ENCODE measurements around the gene ARID1B. TPM values are rescaled to one million over a fixed set of nuclear protein-coding genes. Genes with fewer than 3 reads are reported as not detected.

Gene ARID1B
- total RNA-seq, 4 donors from 2014 or later = 87.1 to 194 (median 115) TPM

GRCh38 chr6:157020881-157021343 lies 243.7 kb downstream of the ARID1B start:
- Histone ChIP-seq H3K27ac (peak overlapping the region; percentile 98 to 100 (median 100)), H3K4me1 (peaks cover 7 to 42% (median 18%) of the 10 kb centered on the region in 4 donors), H3K4me3 (peak overlapping the region; percentile 73 to 94 (median 82)), H3K9me3 (no peaks in the 10 kb centered on the region), H3K36me3 (no peaks in the 10 kb centered on the region), H3K27me3 (no peaks in the 10 kb centered on the region)
- intact Hi-C loops (cut with DNase I; ENCODE audit: low total_unique reads) = loop anchor here (5.0 to 10.0 kb wide), 2 partner anchors 244 to 336 kb away; partner anchors contain the start of gene ARID1B
- WGBS, 2 donors (ENCODE audit: low coverage in 1 of 2) = 0 to 1% methylated on average over 10 to 35 of the region's 40 CpGs
- peak; percentile 65 for DNase-seq
- TF ChIP-seq, protein P1, sequence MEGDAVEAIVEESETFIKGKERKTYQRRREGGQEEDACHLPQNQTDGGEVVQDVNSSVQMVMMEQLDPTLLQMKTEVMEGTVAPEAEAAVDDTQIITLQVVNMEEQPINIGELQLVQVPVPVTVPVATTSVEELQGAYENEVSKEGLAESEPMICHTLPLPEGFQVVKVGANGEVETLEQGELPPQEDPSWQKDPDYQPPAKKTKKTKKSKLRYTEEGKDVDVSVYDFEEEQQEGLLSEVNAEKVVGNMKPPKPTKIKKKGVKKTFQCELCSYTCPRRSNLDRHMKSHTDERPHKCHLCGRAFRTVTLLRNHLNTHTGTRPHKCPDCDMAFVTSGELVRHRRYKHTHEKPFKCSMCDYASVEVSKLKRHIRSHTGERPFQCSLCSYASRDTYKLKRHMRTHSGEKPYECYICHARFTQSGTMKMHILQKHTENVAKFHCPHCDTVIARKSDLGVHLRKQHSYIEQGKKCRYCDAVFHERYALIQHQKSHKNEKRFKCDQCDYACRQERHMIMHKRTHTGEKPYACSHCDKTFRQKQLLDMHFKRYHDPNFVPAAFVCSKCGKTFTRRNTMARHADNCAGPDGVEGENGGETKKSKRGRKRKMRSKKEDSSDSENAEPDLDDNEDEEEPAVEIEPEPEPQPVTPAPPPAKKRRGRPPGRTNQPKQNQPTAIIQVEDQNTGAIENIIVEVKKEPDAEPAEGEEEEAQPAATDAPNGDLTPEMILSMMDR (IDR thresholded peaks at IDR 0.05) = no peak
- TF ChIP-seq POLR2AphosphoS5 (IDR thresholded peaks at IDR 0.05) (no peak), EP300 (IDR thresholded peaks at IDR 0.05; ENCODE audit: low read depth) (no peak), POLR2A (IDR thresholded peaks at IDR 0.05) (no peak)
- in situ Hi-C loops (cut with MboI; ENCODE audit: low pct_ligation_motif_present in 1 of 4, low pct_unique_long_range_greater_than_20kb in 1 of 4, low sequenced_read_pairs in 3 of 4) = loop anchor here in 2 of 4 donors (10.0 to 25.0 kb wide), 2 partner anchors 236 to 334 kb away; no protein-coding TSS in a partner anchor

GRCh38 chr6:157021344-157021992 lies 244.3 kb downstream of the ARID1B start:
- 1% methylated on average over 56 of the region's 84 CpGs; no CpG with 5 or more reads in 1 of the 2 donors for WGBS, 2 donors (ENCODE audit: low coverage in 1 of 2)
- Histone ChIP-seq H3K9me3 (no peaks in the 10 kb centered on the region), H3K27ac (peak overlapping the region; percentile 98 to 100 (median 100)), H3K36me3 (no peaks in the 10 kb centered on the region), H3K4me3 (peak overlapping the region; percentile 73 to 94 (median 82)), H3K4me1 (peaks cover 7 to 42% (median 18%) of the 10 kb centered on the region in 4 donors), H3K27me3 (no peaks in the 10 kb centered on the region)
- TF ChIP-seq POLR2AphosphoS5 (IDR thresholded peaks at IDR 0.05) (peak; percentile 96 to 97 (median 97)), POLR2A (IDR thresholded peaks at IDR 0.05) (peak; percentile 97), EP300 (IDR thresholded peaks at IDR 0.05; ENCODE audit: low read depth) (no peak)
- TF ChIP-seq, protein P1 (IDR thresholded peaks at IDR 0.05) = peak; percentile 27 to 74 (median 43)
- in situ Hi-C loops (cut with MboI; ENCODE audit: low pct_ligation_motif_present in 1 of 4, low pct_unique_long_range_greater_than_20kb in 1 of 4, low sequenced_read_pairs in 3 of 4) = loop anchor here in 2 of 4 donors (10.0 to 25.0 kb wide), 2 partner anchors 237 to 334 kb away; no protein-coding TSS in a partner anchor
- peak; percentile 94 for DNase-seq
- intact Hi-C loops (cut with DNase I; ENCODE audit: low total_unique reads) = loop anchor here (5.0 to 10.0 kb wide), 2 partner anchors 244 to 337 kb away; partner anchors contain the start of gene ARID1B

GRCh38 chr6:157021993-157022740 lies 245.0 kb downstream of the ARID1B start:
- 7 to 26% methylated on average over 6 to 21 of the region's 33 CpGs for WGBS, 2 donors (ENCODE audit: low coverage in 1 of 2)
- Histone ChIP-seq H3K27ac (peak overlapping the region; percentile 98 to 100 (median 100)), H3K27me3 (no peaks in the 10 kb centered on the region), H3K9me3 (no peaks in the 10 kb centered on the region), H3K4me3 (peak overlapping the region; percentile 73 to 94 (median 82)), H3K4me1 (peaks cover 7 to 42% (median 18%) of the 10 kb centered on the region in 4 donors), H3K36me3 (no peaks in the 10 kb centered on the region)
- intact Hi-C loops (cut with DNase I; ENCODE audit: low total_unique reads) = loop anchor here (5.0 to 10.0 kb wide), 2 partner anchors 245 to 337 kb away; partner anchors contain the start of gene ARID1B
- TF ChIP-seq, protein P1 (IDR thresholded peaks at IDR 0.05) = no peak
- TF ChIP-seq POLR2AphosphoS5 (IDR thresholded peaks at IDR 0.05) = peak; percentile 67 to 79 (median 75)
- in situ Hi-C loops (cut with MboI; ENCODE audit: low pct_ligation_motif_present in 1 of 4, low pct_unique_long_range_greater_than_20kb in 1 of 4, low sequenced_read_pairs in 3 of 4) = loop anchor here in 2 of 4 donors (10.0 to 25.0 kb wide), 2 partner anchors 237 to 335 kb away; no protein-coding TSS in a partner anchor
- DNase-seq = peak; percentile 89

All from transverse colon (tissue), 4 donors.